Umbilical cord (tissue), 2 donors: ENCODE results near the gene ZNRF1. TPM values are rescaled to one million over a fixed set of nuclear protein-coding genes. Genes with fewer than 3 reads are reported as not detected.

Experiments used
- DNase-seq: peaks from one replicate; pipeline ENCODE4 v3.0.0-alpha.2; 2015; ENCODE audit warnings: low spot score
- total RNA-seq: library from RNA; depleted of rRNA; stranded (reverse); fragments of >200 nt; gene quantifications from one replicate; pipeline ENCODE4 v1.2.3, GENCODE V29; 2014; ENCODE audit warnings: low replicate concordance; ENCODE audit not compliant: insufficient read depth

ZNRF1 gene
- total RNA-seq, 1 donor from 2014 or later, result 9.9 TPM

DNA sequence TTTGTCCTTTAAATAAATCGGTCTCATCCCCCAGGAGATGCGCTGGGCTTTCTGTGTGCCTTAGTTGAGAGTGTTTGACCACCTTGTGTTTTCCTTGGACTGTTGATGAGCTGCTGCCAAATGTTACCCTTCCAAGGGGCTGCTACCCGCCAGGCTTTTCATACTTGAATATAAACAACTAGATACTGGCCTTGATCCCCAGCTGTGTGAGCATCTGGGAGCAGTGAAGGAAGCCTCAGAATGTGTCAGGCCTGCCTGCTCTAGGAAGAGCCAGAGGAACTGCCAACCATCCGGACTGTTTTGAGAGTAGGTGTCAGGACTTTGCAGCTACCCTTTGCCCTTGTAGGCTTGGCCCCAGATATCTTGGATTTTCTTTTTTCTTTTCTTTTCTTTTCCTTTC lies 60.0 kb downstream of the ZNRF1 start:
- no peak for DNase-seq

DNA sequence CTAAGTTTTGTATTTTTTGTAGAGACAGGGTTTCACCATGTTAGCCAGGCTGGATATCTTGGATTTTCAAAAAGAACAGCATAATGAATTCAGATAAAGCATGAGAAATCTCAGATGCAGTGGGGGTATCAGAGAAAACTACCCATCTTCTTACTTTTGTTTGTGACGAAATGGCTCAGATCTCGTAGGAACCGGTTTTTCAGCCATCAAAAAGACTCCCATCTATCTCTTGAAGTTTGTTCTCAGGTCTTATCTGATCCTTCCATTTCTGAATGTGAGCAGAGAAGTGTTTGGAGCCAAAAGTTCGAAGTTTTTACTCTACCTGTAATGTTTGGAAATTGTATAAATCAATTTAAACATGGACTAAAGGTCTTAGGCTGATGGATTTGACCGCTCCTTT lies 60.6 kb downstream of the ZNRF1 start:
- no peak for DNase-seq

DNA sequence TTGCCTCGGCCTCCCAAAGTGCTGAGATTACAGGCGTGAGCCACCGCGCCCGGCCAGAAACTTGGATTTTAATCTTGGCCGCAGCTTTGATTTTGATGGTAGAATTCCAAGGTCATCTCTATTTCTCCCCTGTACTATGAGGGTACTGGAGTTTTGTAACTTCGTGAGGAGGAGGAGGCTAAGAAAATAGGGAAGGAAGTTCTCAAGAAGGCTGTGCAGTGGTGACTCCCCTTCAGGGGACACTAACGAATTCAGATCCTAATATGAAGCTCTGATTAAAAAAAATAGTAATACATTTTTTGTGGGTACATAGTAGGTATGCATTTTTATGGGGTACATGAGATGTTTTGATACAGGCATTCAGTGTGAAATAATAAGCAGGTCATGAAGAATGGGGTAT lies 61.9 kb downstream of the ZNRF1 start:
- no peak for DNase-seq

DNA sequence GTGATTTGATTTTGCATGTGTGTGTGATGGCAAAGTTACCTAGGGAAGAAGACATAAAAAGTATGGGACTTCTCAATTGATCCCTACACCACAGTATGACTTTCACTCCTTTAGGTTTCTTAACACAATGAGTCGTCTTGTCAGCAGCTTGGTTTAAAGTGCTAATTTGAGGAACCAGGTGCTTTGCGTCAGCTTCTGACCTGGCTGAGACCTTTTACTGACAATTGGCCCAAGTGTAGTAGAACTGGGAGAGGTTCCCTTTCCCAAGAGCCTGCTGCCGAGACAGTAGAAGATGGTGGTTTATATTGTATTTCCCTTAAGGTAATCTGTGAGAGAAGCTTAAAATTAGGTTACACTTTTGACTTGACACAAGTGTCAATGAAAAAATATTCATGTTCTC lies 62.8 kb downstream of the ZNRF1 start:
- DNase-seq, result no peak

GRCh38 chr16:75062135-75062975 lies 63.5 kb downstream of the ZNRF1 start:
- no peak for DNase-seq

DNA sequence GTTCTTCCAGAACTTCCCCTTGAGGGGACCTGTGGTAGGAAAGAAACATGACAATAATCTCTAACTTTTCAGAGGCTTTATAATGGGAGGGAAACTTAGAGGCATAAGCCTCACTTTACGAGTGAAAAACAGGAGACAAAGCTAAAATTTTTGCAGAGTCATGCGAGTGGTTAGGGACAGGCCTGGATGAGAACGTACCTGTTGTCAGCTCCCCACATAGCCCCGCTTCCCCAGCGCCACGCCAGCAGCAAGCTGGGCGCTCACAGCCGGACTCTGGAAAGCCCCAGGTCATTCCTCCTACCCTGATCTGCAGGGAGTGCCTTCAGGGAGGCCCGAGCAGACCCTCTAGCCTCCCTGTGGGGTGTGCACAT lies 64.1 kb downstream of the ZNRF1 start:
- DNase-seq, result no peak

DNA sequence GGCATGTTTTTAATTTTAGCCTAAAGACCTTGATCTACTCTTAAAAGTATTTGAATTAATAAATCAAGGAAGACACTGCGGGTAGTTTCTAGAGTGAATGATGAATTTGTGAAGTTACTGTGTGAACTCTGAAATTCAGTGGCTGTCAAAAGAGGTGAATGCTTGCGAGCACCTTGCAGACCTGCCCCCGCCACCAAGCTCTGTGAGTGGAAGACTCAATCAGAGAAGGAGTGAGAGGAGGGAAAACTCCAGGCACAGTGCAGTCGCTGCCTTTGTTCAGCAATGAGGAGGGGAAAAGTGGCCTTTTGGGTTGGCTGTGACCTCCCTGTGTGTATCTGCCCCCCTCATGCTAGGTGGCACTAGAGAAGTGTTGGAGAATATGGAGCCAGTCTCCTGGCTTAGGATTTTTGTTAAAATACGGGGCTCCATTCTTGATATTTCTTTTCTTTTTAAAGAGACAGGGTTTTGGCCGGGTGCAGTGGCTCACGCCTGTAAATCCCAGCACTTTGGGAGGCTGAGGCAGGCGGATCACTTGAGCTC lies 64.8 kb downstream of the ZNRF1 start:
- DNase-seq, result no peak

- no peak for DNase-seq
These were observed 65.8 kb downstream of the ZNRF1 start for GRCh38 chr16:75064403-75065148.

- DNase-seq, result no peak
These were observed 66.3 kb downstream of the ZNRF1 start for GRCh38 chr16:75065149-75065505.

DNA sequence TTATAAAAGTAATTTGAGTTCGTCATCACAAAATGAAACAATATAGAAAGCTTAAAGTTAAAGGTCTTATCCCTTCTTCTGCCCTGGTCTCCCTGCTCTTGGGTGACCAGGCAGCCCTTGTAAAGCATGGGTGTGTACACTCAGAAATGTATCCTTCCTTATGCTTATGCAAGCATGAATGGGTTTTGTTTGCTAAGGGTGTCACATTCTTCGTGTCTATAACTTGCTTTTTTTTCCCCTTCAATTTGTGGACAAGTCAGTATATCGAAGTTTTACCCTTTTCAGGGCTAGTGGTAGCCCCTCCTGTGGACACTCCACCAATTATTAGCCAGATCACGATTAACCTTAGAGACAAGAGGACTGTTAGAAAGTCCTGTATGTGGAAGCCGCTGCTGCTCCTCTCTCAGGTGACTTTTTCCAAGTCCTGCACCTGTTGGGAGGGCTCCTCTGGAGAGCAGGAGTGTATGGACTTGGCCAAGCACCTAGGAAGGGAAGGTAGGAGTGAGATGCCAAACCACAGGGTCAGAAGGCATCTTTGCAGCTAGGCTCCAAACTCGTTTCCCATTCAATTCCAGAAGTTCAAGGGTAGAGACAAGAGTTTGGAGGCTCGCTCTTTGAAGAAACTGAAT lies 66.8 kb downstream of the ZNRF1 start:
- DNase-seq, result no peak

DNA sequence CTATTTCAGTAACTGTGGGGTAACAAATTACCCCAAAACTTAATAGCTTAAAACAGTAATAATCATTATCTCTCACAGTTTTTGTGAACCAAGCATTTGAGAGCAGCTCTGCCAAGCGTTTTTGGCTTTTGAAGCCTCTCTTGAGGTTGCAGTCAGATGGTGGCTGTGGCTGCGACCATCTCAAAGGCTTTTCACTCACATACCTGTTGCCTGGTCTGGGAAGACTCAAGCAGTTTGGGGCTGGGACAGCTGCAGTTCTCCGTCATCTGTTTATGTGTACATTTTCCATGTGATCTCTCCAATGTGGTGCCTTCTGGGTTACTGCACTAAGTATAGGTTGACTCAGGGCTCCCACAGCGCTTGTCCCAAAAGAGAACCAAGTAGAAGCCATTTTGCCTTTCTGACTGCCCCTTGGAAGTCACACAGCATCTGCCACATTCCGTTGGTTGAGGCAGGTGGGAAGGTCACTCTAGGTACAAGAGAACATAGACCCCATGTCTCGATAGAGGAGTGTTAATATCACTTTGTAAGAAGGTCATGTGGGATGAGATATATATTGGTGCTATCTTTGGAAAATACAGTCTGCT lies 68.1 kb downstream of the ZNRF1 start:
- DNase-seq, result no peak

GRCh38 chr16:75068085-75069031 lies 69.5 kb downstream of the ZNRF1 start:
- DNase-seq, result no peak

GRCh38 chr16:75070012-75070841 lies 71.4 kb downstream of the ZNRF1 start:
- peak; percentile 71 for DNase-seq

DNA sequence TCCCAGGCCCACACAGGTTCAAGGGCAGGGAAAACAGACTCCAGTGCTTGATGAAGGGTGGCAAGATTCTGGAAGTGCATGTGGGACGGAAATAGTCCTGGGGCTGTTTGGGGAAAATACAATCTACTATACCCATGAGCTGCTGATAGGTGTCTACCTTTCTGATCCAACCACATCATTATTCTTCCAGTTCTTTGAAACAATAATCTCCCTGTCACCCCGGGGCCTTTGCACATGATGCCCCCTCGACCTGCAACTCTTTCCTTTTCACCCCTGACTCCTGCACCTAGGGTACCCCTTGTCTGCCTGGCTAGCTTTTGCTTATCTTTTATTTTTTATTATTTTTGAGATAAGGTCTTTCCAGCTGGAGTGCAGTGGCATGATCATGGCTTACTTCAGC lies 72.8 kb downstream of the ZNRF1 start:
- DNase-seq, result no peak

- DNase-seq, result no peak
These were observed 73.6 kb downstream of the ZNRF1 start for GRCh38 chr16:75072239-75072947.

GRCh38 chr16:75073545-75074303 lies 74.9 kb downstream of the ZNRF1 start:
- peak; percentile 35 for DNase-seq

DNA sequence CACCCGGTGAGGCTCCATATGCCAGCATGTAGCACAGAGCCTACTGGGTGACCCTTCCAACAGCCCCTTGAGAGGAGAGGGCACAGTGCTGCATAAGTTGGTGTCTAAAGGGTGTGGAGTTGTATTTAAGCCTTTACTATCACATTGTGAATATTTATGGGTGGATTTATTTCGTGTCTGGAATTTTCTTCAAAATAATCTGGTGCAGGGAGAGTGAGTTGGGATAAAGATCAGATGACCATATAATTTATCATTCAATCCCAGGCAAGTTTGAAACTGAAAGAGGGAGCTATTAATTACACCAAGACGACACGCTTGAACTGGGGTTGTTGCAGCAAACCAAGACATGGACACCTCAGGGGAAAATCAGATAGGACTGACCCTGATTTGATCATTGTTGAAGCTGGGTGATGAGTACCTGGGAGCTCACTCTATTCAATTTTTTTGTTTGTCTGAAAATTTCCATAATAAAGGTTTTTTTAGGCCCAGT lies 75.5 kb downstream of the ZNRF1 start:
- DNase-seq, result no peak

DNA sequence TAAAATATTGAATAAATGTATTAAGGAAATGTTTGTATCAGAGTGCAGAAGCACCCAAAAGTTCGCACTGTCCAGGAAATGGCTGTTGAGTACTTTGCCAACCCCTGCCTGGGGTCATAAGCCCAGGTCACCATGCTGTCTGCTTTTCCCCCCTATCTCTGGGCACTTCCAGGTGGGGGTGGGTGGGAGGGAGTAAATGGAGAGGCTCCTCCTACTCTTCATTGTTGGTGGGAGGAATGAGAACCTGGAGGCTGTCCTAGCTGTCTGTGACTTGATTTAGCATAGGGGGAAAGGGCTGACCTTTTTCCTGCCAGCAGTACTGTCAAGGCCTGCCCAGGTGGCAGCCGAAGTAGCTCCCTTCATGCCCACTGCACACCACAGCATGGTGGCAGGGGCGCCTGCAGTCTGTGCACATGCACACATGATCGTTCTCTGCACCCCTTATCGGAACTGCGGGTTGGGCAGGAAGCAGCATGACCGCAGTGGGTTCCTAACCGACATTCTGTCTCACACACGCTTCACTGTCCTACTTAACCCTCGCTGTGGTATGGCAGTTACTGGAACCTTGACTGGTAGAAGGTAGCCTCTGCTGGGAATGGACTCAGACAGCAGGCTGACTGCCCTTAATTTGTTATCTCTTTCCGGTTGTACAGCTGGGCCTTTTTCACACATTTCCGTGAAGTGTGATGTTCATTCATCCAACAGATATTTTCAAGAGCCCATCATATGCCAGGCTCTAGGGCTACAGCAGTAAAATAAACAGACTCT lies 76.3 kb downstream of the ZNRF1 start:
- no peak for DNase-seq
